ENCODE data around the gene GSK3B.
"Not testable (repeated sequence)": the region's sequence is repeated elsewhere in the genome, so short reads cannot be mapped to it uniquely, and the experiment has no call there.

GSK3B gene

DNA sequence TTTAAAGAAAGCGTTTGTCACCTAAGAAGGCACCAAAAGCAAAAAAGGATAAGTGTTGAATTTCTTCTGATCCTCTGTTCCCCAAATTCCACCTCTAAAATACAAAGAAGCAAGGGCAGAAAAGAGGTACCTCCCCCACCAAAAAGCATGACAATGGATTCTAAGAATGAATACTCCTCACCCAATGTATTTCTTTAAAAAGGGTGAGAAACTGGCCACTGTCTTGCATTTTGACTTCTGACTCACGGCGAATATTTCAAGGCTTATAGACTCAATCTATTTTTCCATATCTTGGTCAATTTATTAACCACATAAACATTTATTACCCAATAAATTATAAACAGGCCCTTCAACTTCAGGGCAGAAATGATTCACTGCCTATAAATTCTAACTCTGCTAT, 181.2 kb downstream of the GSK3B start:
- Mint-ChIP-seq H3K4me1 (peaks cover 35% of the 10 kb centered on the region), H3K27me3 (no peaks in the 10 kb centered on the region), H3K4me3 (peak overlapping the region in 1 of 2 donors; percentile 70), H3K27ac (peak overlapping the region; percentile 80 to 86), H3K9me3 (no peaks in the 10 kb centered on the region)
- no peak for ATAC-seq
- DNase-seq, result no peak

DNA sequence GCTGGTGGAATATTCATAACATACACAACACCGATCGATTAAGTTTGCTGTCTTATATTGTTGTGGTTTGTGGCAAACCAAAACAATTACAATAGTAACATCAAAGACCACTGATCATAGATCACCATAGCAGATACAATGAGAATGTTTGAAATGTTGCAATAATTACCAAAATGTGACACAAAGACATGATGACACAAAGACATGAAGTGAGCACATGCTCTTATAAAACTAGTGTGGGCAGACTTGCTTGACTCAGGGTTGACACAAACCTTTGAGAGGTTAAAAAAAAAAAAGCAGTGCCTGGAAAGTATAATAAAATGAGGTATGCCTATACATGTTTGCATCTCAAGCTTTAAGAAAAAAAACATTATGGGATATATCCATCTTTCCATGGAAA, 182.0 kb downstream of the GSK3B start:
- ATAC-seq (peak; percentile 95), DNase-seq (no peak)
- peak overlapping the region; percentile 79 to 95 for H3K27ac Mint-ChIP-seq
- H3K4me1 Mint-ChIP-seq, result peaks cover 35% of the 10 kb centered on the region
- H3K9me3 Mint-ChIP-seq, result no peaks in the 10 kb centered on the region
- H3K27me3 Mint-ChIP-seq, result no peaks in the 10 kb centered on the region
- peak overlapping the region; percentile 36 to 49 for H3K4me3 Mint-ChIP-seq

DNA sequence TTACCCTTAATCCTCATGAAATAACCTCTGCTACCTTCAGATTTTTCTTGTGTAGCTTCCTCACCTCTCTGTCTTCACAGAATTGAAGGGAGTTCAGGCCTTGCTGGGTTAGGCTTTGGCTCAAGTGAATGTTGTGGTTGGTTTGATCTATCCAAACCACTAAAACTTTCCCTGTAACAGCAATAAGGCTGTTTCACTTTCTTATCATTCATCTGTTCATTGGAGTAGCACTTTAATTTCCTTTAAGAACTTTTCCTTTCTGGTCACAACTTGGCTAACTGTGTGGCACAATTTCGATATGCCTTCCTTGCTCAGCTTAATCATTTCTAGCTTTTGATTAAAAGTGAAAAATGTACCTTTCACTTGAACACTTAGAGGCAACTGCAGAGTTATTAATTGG, 182.5 kb downstream of the GSK3B start:
- peak overlapping the region; percentile 36 to 49 for H3K4me3 Mint-ChIP-seq
- H3K9me3 Mint-ChIP-seq, result no peaks in the 10 kb centered on the region
- peak overlapping the region; percentile 79 to 95 for H3K27ac Mint-ChIP-seq
- H3K4me1 Mint-ChIP-seq, result peaks cover 35% of the 10 kb centered on the region
- ATAC-seq (peak; percentile 84), DNase-seq (peak; percentile 12 to 49)
- no peaks in the 10 kb centered on the region for H3K27me3 Mint-ChIP-seq

DNA sequence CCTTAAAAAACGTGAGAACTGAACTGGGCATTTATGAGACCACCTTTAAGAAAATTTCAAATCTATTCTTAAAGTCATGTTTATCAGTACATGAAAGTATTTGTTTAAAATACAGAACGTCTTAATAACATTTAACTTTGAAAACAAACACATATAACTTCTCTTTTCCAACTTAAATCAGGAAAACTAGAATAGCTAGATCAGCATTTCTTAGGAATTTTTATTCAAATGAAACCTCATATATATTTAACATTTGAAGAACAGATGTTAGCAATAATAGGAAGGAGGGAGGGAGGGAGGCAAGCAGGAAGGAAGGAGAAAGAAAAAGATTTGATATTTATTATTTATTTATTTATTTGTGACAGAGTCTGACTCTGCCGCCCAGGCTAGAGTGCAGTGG, 192.2 kb downstream of the GSK3B start:
- Mint-ChIP-seq H3K9me3 (no peaks in the 10 kb centered on the region), H3K4me1 (peaks cover 12% of the 10 kb centered on the region), H3K27me3 (no peaks in the 10 kb centered on the region), H3K4me3 (no peak overlapping the region), H3K27ac (no peak overlapping the region)
- no peak for ATAC-seq
- DNase-seq, result no peak

DNA sequence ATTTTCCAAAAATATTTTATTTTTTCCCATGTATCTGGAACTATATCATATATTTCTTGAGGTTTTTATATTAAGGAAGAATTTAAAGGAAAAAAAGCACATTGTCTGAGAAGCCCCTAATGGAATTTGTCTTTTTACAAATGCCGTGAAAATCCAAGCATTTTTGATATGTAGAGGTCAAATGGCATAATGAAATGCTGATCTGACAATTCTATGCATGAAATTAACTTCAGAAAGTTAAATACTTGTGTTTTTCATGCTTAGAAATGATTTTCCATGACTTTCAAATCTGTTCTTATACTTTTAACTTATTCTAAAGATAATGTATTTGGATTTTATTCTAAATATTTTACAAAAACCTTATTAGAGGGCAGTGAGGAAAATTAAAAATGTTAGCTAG, 193.1 kb downstream of the GSK3B start:
- ATAC-seq, result no peak
- no peak for DNase-seq
- Mint-ChIP-seq H3K27me3 (no peaks in the 10 kb centered on the region), H3K9me3 (no peaks in the 10 kb centered on the region), H3K27ac (no peak overlapping the region), H3K4me1 (peaks cover 12% of the 10 kb centered on the region), H3K4me3 (no peak overlapping the region)

DNA sequence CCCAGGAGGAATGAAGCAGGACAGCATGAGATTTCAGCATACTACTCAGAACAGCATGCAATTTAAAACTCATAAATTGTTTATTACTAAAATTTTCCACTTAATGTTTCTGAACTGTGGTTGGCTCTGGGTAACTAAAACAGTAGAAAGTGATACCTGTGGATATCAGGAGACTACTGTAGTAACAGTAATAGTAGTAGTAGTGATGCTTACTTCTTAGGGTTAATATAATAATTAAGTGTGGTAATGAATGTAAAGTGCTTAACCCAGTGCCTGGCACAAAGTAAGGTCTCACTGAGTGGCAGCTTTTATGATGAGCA, 195.1 kb downstream of the GSK3B start:
- Mint-ChIP-seq H3K9me3 (no peaks in the 10 kb centered on the region), H3K4me3 (no peak overlapping the region), H3K27ac (peak overlapping the region in 1 of 2 donors; percentile 85), H3K4me1 (peaks cover 12% of the 10 kb centered on the region), H3K27me3 (no peaks in the 10 kb centered on the region)
- ATAC-seq (peak; percentile 87), DNase-seq (no peak)

DNA sequence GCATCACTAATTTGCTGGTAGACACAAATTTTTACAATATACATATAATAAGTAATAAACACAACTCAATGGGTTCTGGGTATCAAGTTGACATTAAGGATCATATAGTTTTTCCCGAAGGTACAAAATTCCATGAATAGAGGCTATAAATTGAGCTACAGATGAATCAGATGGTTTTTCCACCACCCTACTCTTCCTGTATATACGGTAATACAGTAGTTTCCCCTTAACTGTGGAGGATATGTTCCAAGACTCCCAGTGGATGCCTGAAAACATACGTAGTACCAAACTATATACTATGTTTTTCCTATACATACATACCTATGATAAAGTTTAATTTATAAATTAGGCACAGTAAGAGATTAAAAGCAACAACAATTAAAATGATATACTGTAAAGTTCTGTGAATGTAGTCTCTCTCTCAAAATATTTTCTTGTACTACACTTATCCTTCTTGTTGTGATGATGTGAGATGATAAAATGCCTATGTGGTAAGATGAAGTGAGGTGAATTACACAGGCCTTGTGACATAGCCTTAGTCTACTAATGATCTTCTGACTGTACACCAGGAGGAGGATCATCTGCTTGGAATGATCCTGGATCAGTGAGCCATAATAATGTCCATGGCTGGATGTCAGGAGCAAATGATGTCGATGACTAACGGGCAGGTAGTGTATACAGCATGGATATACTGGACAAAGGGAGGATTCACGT, 195.6 kb downstream of the GSK3B start:
- peak overlapping the region in 1 of 2 donors; percentile 85 for H3K27ac Mint-ChIP-seq
- DNase-seq (no peak), ATAC-seq (peak; percentile 61)
- peaks cover 12% of the 10 kb centered on the region for H3K4me1 Mint-ChIP-seq
- no peaks in the 10 kb centered on the region for H3K27me3 Mint-ChIP-seq
- no peaks in the 10 kb centered on the region for H3K9me3 Mint-ChIP-seq
- H3K4me3 Mint-ChIP-seq, result no peak overlapping the region

DNA sequence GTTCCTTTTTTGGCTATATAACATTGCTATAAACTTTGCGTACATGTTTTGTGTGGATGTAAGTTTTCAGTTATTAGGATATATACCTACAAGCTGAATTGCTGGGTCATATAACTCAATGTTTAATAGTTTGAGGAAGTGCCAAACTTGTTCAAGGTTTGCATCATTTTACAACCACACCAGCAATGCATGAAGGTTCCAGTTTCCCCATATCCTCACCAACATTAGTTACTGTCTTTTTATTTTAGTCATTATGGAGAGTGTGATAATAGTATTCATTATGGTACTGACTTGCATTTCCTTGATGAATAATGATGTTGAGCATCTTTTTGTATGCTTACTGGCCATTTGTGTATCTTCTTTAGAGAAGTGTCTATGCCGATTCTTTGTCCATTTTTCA, 200.1 kb downstream of the GSK3B start:
- peaks cover 12% of the 10 kb centered on the region for H3K4me1 Mint-ChIP-seq
- no peak for DNase-seq
- H3K9me3 Mint-ChIP-seq, result peaks cover 3 to 5% of the 10 kb centered on the region in 2 donors
- peak; percentile 82 for ATAC-seq
- no peaks in the 10 kb centered on the region for H3K27me3 Mint-ChIP-seq
- H3K4me3 Mint-ChIP-seq, result no peak overlapping the region
- no peak overlapping the region for H3K27ac Mint-ChIP-seq

DNA sequence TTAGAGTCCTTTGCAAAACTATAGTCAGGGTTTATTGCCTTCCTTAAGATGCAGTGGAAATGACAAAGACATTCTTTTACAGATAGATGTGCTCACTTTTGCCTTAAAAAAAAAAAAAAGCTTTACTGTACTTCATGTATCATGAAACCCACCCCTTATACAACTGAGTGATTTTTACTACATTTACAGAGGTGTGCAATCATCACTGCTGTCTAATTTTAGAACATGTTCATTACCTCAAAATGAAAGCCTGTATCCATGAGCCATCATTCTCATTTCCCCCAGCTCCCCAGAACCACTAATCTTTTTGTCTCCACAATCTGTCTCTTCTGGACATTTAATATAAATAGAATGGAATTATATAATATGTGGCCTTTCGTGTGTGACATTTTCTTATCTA, 200.5 kb downstream of the GSK3B start:
- Mint-ChIP-seq H3K9me3 (peaks cover 7 to 9% of the 10 kb centered on the region in 2 donors), H3K4me3 (no peak overlapping the region), H3K27me3 (no peaks in the 10 kb centered on the region), H3K27ac (no peak overlapping the region), H3K4me1 (peaks cover 7% of the 10 kb centered on the region)
- DNase-seq, result no peak
- ATAC-seq, result peak; percentile 58

DNA sequence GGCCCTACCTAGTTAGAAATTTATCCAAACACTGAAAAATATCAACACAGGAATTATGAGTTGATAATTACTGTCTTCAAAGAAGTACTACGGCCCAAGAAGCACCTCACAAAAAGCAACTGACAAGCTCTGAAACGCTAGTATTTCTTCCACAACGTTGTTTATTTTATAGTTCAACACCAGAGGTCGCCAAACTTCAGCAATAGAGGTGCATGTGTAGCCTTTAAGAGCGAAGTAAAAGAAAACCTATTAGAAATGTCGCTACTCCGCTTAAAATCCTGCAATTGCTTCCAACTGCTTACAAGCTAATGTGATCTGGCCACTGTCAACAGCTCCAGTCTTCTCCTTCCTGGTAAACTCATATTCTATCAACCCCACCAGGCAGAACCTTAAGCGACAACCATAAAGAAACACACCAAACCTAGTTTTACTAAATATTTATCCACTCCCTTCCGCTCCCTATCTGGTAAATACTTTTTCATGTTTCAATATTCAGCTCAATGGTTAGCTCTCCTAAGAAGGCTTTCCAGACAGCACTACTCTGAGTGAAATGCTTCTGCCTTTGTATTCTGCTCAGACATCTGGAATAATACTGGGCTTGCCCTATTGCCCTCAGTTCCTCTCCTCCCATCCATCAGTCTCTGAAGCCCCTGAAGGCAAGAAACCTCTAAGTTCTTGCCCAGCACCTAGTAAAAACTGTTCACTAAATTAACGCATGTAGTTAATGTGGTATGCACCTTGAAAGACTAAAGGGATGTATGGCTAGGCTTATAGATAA, 202.1 kb downstream of the GSK3B start:
- no peak overlapping the region for H3K4me3 Mint-ChIP-seq
- H3K4me1 Mint-ChIP-seq, result peaks cover 6% of the 10 kb centered on the region
- no peak overlapping the region for H3K27ac Mint-ChIP-seq
- ATAC-seq (peak; percentile 84), DNase-seq (peak; percentile 36 to 48)
- H3K27me3 Mint-ChIP-seq, result no peaks in the 10 kb centered on the region
- H3K9me3 Mint-ChIP-seq, result peaks cover 7 to 10% of the 10 kb centered on the region in 2 donors

DNA sequence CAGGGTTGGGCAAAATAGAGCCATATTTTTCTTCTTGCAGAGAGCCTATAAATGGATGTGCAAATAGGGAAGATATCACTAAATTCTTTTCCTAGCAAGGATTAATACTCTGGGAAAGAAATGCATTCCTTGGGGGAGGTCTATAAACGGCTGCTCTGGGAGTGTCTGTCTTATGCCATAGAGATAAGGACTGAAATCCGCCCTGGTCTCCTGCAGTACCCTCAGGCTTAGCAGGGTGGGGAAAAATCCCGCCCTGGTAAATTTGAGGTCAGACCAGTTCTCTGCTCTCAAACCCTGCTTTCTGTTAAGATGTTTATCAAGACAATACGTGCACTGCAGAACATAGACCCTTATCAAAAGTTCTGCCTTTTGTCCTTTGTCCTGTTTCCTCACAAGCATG, 205.6 kb downstream of the GSK3B start:
- not testable (repeated sequence) for H3K4me3 Mint-ChIP-seq, H3K27ac Mint-ChIP-seq, ATAC-seq, H3K4me1 Mint-ChIP-seq, H3K27me3 Mint-ChIP-seq, DNase-seq
- peaks cover 7 to 10% of the 10 kb centered on the region in 2 donors for H3K9me3 Mint-ChIP-seq

DNA sequence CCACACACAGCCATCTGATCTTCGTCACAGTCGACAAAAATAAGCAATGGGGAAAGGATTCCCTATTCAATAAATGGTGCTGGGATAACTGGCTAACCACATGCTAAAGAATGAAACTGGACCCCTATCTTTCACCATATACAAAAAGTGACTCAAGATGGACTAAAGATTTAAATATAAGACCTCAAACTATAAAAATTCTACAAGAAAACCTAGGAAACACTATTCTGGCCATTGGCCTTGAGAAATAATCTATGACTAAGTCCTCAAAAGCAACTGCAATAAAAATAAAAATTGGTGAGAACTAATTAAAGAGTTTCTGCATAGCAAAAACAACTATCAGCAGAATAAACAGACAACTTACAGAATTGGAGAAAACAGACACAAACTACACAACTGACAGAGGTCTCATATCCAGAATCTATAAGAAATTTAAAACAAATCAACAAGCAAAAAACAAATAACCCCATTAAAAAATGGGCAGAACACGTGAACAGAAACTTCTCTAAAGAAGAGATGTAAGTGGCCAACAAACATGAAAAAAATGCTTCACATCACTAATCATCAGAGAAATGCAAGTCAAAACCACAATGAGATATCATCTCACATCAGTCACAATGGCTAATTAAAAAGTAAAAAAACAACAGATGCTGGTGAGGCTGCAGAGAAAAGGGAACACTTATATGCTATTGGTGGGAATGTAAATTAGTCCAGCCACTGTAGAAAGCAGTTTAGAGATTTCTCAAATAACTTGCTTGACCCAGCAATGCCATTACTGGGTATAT, 208.3 kb downstream of the GSK3B start:
- no peak overlapping the region for H3K27ac Mint-ChIP-seq
- no peak overlapping the region for H3K4me3 Mint-ChIP-seq
- H3K4me1 Mint-ChIP-seq, result no peaks in the 10 kb centered on the region
- DNase-seq (no peak), ATAC-seq (no peak)
- no peaks in the 10 kb centered on the region for H3K27me3 Mint-ChIP-seq
- H3K9me3 Mint-ChIP-seq, result peaks cover 7 to 10% of the 10 kb centered on the region in 2 donors

DNA sequence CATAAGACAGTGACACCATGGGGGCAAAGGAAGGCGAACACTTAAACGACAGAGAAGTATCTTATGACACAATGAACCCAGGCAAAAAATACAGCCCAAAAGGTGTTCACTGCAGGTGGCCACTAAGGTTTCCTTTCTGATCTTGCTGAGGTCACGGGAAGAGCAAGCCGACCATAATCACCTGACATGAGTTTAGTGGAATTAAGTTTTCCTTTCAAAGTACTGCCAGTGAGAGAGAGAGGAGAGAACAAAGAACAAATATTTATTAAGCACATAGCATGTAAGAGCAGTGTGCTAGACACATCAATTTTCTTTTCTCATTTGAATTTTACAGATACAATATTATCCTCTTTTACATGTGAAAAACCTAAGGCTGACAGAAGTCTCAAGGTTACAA, 210.1 kb downstream of the GSK3B start:
- H3K27me3 Mint-ChIP-seq, result no peaks in the 10 kb centered on the region
- DNase-seq (no peak), ATAC-seq (no peak)
- no peak overlapping the region for H3K27ac Mint-ChIP-seq
- H3K9me3 Mint-ChIP-seq, result peaks cover 4 to 5% of the 10 kb centered on the region in 2 donors
- H3K4me3 Mint-ChIP-seq, result no peak overlapping the region
- no peaks in the 10 kb centered on the region for H3K4me1 Mint-ChIP-seq

DNA sequence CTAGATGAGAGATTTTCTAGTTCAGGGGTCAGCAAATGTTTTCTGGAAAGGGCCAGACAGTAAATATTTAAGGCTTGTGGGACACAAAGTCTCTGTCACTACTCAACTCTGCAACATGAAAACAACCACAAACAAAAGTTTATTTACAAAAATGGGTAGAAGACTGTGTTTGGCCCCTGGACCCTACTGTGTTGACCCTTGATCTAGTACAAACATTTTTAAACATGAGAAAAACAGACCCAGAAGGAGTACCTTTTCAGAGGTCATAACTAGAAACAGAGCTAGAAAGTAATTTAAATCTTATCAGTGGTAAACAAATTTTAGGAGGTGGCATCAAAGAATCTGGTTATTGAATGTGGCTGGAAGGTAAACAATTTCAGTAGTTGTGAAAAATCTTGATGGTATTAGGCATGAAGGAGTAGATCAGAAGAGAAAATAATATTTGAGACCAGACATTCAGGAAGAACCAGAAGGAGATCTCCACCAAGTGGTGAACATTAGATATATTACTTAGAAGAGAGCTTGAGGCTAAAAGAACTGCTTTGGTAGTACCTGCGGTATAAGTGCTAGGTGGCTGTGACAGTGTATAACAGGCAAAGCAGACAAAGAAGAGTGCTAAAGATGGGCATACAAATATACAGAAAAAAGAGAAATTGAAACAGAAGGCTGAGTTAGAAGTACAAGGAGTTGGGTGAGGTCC, 210.6 kb downstream of the GSK3B start:
- DNase-seq, result no peak
- no peak overlapping the region for H3K27ac Mint-ChIP-seq
- no peak overlapping the region for H3K4me3 Mint-ChIP-seq
- no peaks in the 10 kb centered on the region for H3K4me1 Mint-ChIP-seq
- ATAC-seq, result no peak
- no peaks in the 10 kb centered on the region for H3K9me3 Mint-ChIP-seq
- H3K27me3 Mint-ChIP-seq, result no peaks in the 10 kb centered on the region

DNA sequence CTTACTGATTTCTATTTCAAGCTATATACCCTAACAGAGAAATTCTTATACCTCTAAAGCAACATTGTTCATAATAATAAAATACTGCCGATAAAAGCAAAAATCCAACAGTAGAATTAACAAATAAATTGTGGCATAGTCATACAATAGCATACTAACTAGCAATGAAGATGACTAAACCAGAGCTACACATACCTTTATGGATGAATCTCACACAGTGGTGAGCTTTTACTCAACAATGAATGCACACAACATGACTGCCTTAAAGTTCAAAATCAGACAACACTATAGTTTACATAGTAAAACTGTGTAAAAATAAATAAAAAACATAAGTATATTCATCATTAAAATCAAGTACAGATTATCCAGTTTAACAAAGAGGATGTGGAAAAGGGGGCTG, 213.3 kb downstream of the GSK3B start:
- ATAC-seq (no peak), DNase-seq (no peak)
- H3K27me3 Mint-ChIP-seq, result no peaks in the 10 kb centered on the region
- H3K4me1 Mint-ChIP-seq, result no peaks in the 10 kb centered on the region
- H3K4me3 Mint-ChIP-seq, result no peak overlapping the region
- H3K27ac Mint-ChIP-seq, result no peak overlapping the region
- H3K9me3 Mint-ChIP-seq, result no peaks in the 10 kb centered on the region

Data from stimulated activated naive CD8-positive, alpha-beta T cell treated with anti-CD3 and anti-CD28 coated beads, Interleukin-15, amount 100 ng/mL, for 72 hours (primary cell).